Heart left ventricle (tissue), 13 donors: ENCODE results near the gene FBXO40.
"Not testable (repeated sequence)": the region's sequence is repeated elsewhere in the genome, so short reads cannot be mapped to it uniquely, and the experiment has no call there.

Source experiments
- POLR2A ChIP-seq, 2 donors: fragments of 450-650 bp; IDR thresholded peaks; one replicate each; pipeline ENCODE4 v1.6.1; 2017; ENCODE audit warnings: antibody characterized with exemption in 2 of 2, mild to moderate bottlenecking in 2 of 2, moderate library complexity in 2 of 2
- TF ChIP-seq, protein P1 (sequence below), 12 donors: fragments of 200-600 bp; sonication (generic) in 4 of 12; IDR thresholded peaks; one replicate each; pipeline versions ENCODE4 v1.5.0 to v1.8.0; 2018 to 2022; ENCODE audit warnings: antibody characterized with exemption in 12 of 12, mild to moderate bottlenecking in 5 of 12
- donor health status: ischemic (EF 13 %, LVEDD 7.1; RV severe dilation, severe dysfunction).
- donor health status: DM: no; HTN: yes; CAD: no.
- donor health status: DM: no; HTN: no; CAD: no.
- donor health status: ischemic (EF 25% LVEDD 6.9; RV normal size, moderate dysfunction).
- donor health status: ischemic (EF 25% LVEDD 5.7; RV mildly dilated, moderate dysfunction).
- donor health status: ischemic (EF 35%, LVEDD 5.7; RV mildly dilated, moderate dysfunction).
- donor health status: nonischemic (EF 11% LVEDD 7.7; RV severe dilation, severe dysfunction).
- donor health status: DM: yes; HTN: yes; CAD: no.
- donor health status: PGD.
- donor health status: ischemic (EF 29% LVEDD 5.4; RV normal size, mild dysfunction).
- donor health status: nonischemic (EF 23%, LVEDD 6.1; RV moderate dilation, normal function).

DNA sequence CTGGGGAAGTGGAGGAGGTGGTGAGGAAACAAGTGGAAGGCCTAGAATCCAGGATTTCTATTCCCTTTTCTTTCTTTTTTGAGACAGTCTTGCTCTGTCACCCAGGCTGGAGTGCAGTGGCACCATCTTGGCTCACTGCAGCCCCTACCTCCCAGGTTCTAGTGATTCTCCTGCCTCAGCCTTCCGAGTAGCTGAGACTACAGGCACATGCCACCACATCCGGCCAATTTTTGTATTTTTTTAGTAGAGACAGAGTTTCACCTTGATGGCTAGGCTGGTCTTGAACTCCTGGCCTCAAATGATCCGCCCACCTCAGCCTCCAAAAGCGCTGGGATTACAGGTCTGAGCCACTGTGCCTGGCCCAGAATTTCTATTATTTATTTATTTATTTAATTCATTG, 627 bp downstream of the FBXO40 start:
- TF ChIP-seq, protein P1, sequence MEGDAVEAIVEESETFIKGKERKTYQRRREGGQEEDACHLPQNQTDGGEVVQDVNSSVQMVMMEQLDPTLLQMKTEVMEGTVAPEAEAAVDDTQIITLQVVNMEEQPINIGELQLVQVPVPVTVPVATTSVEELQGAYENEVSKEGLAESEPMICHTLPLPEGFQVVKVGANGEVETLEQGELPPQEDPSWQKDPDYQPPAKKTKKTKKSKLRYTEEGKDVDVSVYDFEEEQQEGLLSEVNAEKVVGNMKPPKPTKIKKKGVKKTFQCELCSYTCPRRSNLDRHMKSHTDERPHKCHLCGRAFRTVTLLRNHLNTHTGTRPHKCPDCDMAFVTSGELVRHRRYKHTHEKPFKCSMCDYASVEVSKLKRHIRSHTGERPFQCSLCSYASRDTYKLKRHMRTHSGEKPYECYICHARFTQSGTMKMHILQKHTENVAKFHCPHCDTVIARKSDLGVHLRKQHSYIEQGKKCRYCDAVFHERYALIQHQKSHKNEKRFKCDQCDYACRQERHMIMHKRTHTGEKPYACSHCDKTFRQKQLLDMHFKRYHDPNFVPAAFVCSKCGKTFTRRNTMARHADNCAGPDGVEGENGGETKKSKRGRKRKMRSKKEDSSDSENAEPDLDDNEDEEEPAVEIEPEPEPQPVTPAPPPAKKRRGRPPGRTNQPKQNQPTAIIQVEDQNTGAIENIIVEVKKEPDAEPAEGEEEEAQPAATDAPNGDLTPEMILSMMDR (IDR thresholded peaks at IDR 0.05) = not testable (repeated sequence)
- TF ChIP-seq POLR2A (IDR thresholded peaks at IDR 0.05) = not testable (repeated sequence)
